NCI-H2227 (cell line): ENCODE measurements around the gene TMPRSS9.

ENCODE experiments used
- DNase-seq: peaks from one replicate; lab custom pipeline; 2025; ENCODE audit not compliant: unreplicated experiment; lab: John Stamatoyannopoulos, UW

Gene TMPRSS9

GRCh38 chr19:2329149-2329478, 31.0 kb upstream of the TMPRSS9 start:
- no peak for DNase-seq

- DNase-seq: no peak
Observed at GRCh38 chr19:2329501-2329916, 30.6 kb upstream of the TMPRSS9 start.

GRCh38 chr19:2330255-2330631, 29.8 kb upstream of the TMPRSS9 start:
- no peak for DNase-seq

- no peak for DNase-seq
Observed at GRCh38 chr19:2330632-2331284, 29.3 kb upstream of the TMPRSS9 start.

- DNase-seq: no peak
Observed at GRCh38 chr19:2331601-2332246, 28.3 kb upstream of the TMPRSS9 start.

- DNase-seq: no peak
Observed at GRCh38 chr19:2332341-2333026, 27.6 kb upstream of the TMPRSS9 start.

GRCh38 chr19:2333027-2333806, 26.8 kb upstream of the TMPRSS9 start:
- peak; percentile 42 for DNase-seq

GRCh38 chr19:2333807-2334211, 26.3 kb upstream of the TMPRSS9 start:
- no peak for DNase-seq

GRCh38 chr19:2334426-2334825, 25.6 kb upstream of the TMPRSS9 start:
- no peak for DNase-seq

GRCh38 chr19:2334986-2335846, 24.8 kb upstream of the TMPRSS9 start:
- no peak for DNase-seq

GRCh38 chr19:2335848-2336247, 24.2 kb upstream of the TMPRSS9 start:
- no peak for DNase-seq

GRCh38 chr19:2336528-2337328, 23.3 kb upstream of the TMPRSS9 start:
- no peak for DNase-seq

- no peak for DNase-seq
Observed at GRCh38 chr19:2337329-2337707, 22.7 kb upstream of the TMPRSS9 start.

- DNase-seq: no peak
Observed at GRCh38 chr19:2338055-2338615, 21.9 kb upstream of the TMPRSS9 start.

GRCh38 chr19:2338751-2339643, 21.1 kb upstream of the TMPRSS9 start:
- no peak for DNase-seq

- DNase-seq: no peak
Observed at GRCh38 chr19:2339644-2340310, 20.3 kb upstream of the TMPRSS9 start.

- no peak for DNase-seq
Observed at GRCh38 chr19:2340496-2341243, 19.4 kb upstream of the TMPRSS9 start.
